ENCODE results near the gene WDR83.

The WDR83 gene

DNA sequence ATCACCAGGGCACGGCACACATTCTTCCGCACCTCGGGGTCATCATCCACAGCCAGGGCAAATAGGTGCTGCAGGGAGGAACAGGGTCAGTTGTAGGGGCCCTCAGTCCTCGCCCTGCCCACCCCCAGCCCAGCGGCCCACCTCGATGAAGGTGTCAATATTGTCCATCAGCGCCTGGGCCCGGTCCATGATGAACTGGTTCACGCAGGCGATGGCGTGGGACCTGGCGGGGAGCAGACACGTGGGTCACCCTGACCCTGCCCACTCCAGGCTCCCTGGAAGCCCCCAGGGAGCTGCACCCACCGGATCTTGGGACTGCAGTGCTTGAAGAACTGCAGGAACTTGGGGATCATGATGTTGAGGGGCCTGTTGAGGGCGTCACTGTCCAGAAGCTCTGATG, 48.5 kb downstream of the WDR83 start:
- no peak for DNase-seq (ENCODE audit: low read depth in 3 of 3)

DNA sequence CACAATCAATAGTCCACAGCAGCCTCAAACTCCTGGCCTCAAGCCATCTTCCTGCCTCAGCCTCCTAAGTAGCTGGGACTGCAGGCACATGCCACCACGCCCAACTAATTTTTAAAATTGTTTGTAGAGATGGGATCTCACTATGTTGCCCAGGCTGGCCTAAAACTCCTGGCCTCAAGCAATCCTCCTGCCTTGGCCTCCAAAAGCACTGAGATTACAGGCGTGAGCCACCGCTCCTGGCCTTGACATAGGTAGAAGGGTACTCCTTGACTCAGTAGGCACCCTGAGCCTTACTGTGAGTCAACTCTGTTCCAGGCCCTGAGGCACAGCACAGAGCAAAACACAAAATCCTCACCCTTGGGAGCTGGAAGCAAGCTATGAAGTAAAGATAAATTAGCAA, 49.3 kb downstream of the WDR83 start:
- no peak for DNase-seq (ENCODE audit: low read depth in 3 of 3)

DNA sequence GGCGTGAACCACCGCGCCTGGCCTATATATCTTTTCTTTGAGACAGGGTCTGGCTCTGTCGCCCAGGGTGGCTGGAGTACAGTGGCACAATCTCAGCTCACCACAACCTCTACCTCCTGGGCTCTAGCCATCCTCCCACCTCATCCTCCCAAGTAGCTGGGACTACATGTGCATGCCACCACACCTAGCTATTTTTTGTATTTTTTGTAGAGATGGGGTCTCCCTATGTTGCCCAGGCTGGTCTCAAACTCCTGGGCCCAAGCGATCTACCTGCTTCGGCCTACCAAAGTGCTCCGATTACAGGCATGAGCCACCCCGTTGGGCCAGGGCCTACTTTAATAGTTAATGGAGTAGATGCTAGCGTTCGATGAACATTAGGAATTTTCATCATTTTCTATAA, 53.7 kb downstream of the WDR83 start:
- DNase-seq (ENCODE audit: low read depth in 3 of 3): no peak

GRCh38 chr19:12720851-12721655, 54.4 kb downstream of the WDR83 start:
- no peak for DNase-seq (ENCODE audit: low read depth in 3 of 3)

GRCh38 chr19:12721656-12722565, 55.3 kb downstream of the WDR83 start:
- peak in 1 of 3 experiments; percentile 31 for DNase-seq (ENCODE audit: low read depth in 3 of 3)

- peak; percentile 75 to 91 (median 84) for DNase-seq (ENCODE audit: low read depth in 3 of 3)
Observed at GRCh38 chr19:12722566-12723380, 56.2 kb downstream of the WDR83 start.

DNA sequence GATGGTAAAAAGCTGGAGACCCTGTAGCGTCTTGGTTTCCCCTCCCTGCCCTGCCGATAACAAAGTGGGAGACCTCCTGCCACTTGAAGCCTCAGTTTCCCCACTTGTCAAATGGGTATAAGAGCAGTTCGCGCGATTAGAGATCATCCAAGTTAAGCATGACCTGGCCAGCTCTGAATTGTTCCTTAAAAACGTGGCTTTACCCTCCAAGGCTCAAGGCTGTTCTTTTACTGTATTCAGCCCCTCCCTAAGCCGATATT, 56.7 kb downstream of the WDR83 start:
- no peak for DNase-seq (ENCODE audit: low read depth in 3 of 3)

DNA sequence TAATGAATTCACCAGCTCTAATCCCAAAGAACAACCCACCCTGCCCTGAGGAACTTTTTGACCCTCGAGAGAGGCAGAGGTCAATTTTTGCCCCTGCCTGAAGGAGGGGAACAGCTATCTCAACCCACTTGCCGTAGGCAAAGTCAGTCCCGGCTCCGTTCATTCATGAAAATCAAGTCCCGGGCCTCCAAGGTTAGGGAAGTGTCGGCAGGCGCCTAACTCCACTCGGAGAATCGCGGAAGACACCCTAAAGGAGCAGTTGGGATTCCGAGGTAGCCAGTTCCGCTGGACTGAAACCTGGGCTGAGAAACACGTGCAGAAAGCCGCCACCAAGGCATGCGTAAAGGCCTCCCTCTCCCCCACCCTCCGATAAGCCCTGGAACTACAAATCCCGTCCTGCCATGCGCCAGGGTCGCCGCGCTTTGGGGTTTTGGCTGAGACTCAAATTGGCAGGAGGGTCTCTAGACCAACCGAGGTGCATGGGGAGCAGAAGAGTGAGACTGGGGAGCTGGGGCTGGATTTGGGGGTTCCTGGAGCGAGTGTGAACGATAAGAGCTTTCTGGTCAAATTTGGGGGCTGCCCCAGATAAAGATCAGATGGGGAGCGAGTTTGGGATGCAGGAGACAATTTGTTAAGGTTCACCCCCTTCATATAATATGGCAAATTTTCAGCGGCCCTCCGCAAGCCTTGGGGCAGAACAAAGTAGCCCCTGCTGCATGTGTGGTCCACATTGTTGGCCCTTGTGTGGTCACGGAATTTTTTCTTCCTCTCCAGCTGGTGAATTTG, 57.2 kb downstream of the WDR83 start, which contains the start of gene TNPO2:
Gene TNPO2 (minus strand): TSS at position 292 of the 786 bp plus-strand sequence. CDS start 2,955 bp downstream, outside the sequence.
- DNase-seq (ENCODE audit: low read depth in 3 of 3): peak; percentile 38 to 63 (median 62)

Data from stimulated activated CD4-positive, alpha-beta T cell treated with anti-CD3 and anti-CD28 coated beads, TNF-alpha, amount 100 ng/mL, for 4 hours (primary cell).